Liver (tissue), 9 donors: ENCODE measurements around the gene FBXW4. TPM values are rescaled to one million over a fixed set of nuclear protein-coding genes. Genes with fewer than 3 reads are reported as not detected.

Source experiments
- DNase-seq: peaks from one replicate; pipeline ENCODE4 v3.0.0-alpha.2; 2017; ENCODE audit warnings: low spot score
- H3K27ac ChIP-seq, 2 donors: one replicate each; pipeline ENCODE4 v1.7.0; 2013; ENCODE audit warnings: inconsistent platforms in 2 of 2, low read length in 2 of 2, control low read depth in 1 of 2, low read depth in 1 of 2, mild to moderate bottlenecking in 1 of 2
- H3K27me3 ChIP-seq, 4 donors: one replicate each; pipeline versions ENCODE4 v1.6.1 to v1.7.0; 2013; ENCODE audit warnings: low read length in 3 of 4, inconsistent platforms in 1 of 4, mild to moderate bottlenecking in 1 of 4, moderate library complexity in 1 of 4; ENCODE audit not compliant: control insufficient read depth in 4 of 4, insufficient read depth in 4 of 4
- H3K36me3 ChIP-seq, 4 donors: one replicate each; pipeline versions ENCODE4 v1.6.1 to v1.7.0; 2013; ENCODE audit warnings: low read length in 3 of 4, mild to moderate bottlenecking in 3 of 4, low read depth in 1 of 4, moderate library complexity in 1 of 4; ENCODE audit not compliant: control insufficient read depth in 4 of 4, insufficient read depth in 3 of 4
- H3K4me1 ChIP-seq, 4 donors: one replicate each; pipeline versions ENCODE4 v1.6.1 to v1.7.0; 2013; ENCODE audit warnings: low read length in 3 of 4, mild to moderate bottlenecking in 3 of 4, moderate library complexity in 1 of 4; ENCODE audit not compliant: control insufficient read depth in 4 of 4, insufficient read depth in 4 of 4
- H3K4me3 ChIP-seq, 3 donors: one replicate each; pipeline versions ENCODE4 v1.6.1 to v1.7.0; 2013; ENCODE audit warnings: low read length in 3 of 3, control low read depth in 1 of 3, low read depth in 1 of 3, mild to moderate bottlenecking in 1 of 3
- H3K9ac ChIP-seq, 2 donors: one replicate each; pipeline ENCODE4 v1.7.0; 2013; ENCODE audit warnings: low read length in 2 of 2, mild to moderate bottlenecking in 2 of 2, moderate library complexity in 2 of 2, control low read depth in 1 of 2, low read depth in 1 of 2
- H3K9me3 ChIP-seq, 4 donors: one replicate each; pipeline versions ENCODE4 v1.6.1 to v1.7.0; 2013; ENCODE audit warnings: low read length in 3 of 4; ENCODE audit not compliant: control insufficient read depth in 4 of 4
- EGR1 ChIP-seq, 2 donors: IDR thresholded peaks; 2 replicates each; pipeline ENCODE4 v1.6.1; 2016 to 2018; ENCODE audit warnings: antibody characterized with exemption in 2 of 2, low read depth in 2 of 2
- FOXA1 ChIP-seq: IDR thresholded peaks from 2 replicates; pipeline ENCODE4 v1.6.1; 2016; ENCODE audit warnings: antibody characterized with exemption
- FOXA2 ChIP-seq: IDR thresholded peaks from 2 replicates; pipeline ENCODE4 v1.6.1; 2016; ENCODE audit warnings: antibody characterized with exemption
- HNF4A ChIP-seq, 2 donors: conservative IDR thresholded peaks; 2 replicates each; pipeline ENCODE4 v1.6.1; 2016; ENCODE audit warnings: antibody characterized with exemption in 2 of 2, mild to moderate bottlenecking in 2 of 2
- HNF4G ChIP-seq: IDR thresholded peaks from 2 replicates; pipeline ENCODE4 v1.6.1; 2016; ENCODE audit warnings: antibody characterized with exemption
- JUND ChIP-seq, 2 donors: IDR thresholded peaks; 2 replicates each; pipeline ENCODE4 v1.6.1; 2016; ENCODE audit warnings: antibody characterized with exemption in 2 of 2
- NR2F2 ChIP-seq: IDR thresholded peaks from 2 replicates; pipeline ENCODE4 v1.6.1; 2016; ENCODE audit warnings: antibody characterized with exemption
- RAD21 ChIP-seq, 2 donors: IDR thresholded peaks; 2 replicates each; pipeline ENCODE4 v1.6.1; 2016; ENCODE audit warnings: antibody characterized with exemption in 2 of 2, mild to moderate bottlenecking in 2 of 2
- RXRA ChIP-seq, 2 donors: IDR thresholded peaks; 2 replicates each; pipeline ENCODE4 v1.6.1; 2017 to 2018; ENCODE audit warnings: antibody characterized with exemption in 2 of 2, mild to moderate bottlenecking in 1 of 2
- SP1 ChIP-seq: IDR thresholded peaks from 2 replicates; pipeline ENCODE4 v1.6.1; 2018; ENCODE audit warnings: antibody characterized with exemption, mild to moderate bottlenecking
- TAF1 ChIP-seq: conservative IDR thresholded peaks from 2 replicates; pipeline ENCODE4 v1.6.1; 2016; ENCODE audit warnings: antibody characterized with exemption, mild to moderate bottlenecking
- YY1 ChIP-seq: IDR thresholded peaks from 2 replicates; pipeline ENCODE4 v1.6.1; 2016; ENCODE audit warnings: antibody characterized with exemption, mild to moderate bottlenecking
- whole genome bisulfite sequencing: extraction: QIAGEN DNeasy Blood & Tissue Kit; methylation state at CpG from one replicate; pipeline ENCODE4 v1.1.7; 2013; 5-methylcytosine and 5-hydroxymethylcytosine counted together
- polyA plus RNA-seq, 2 donors: library from polyadenylated mRNA; stranded (reverse) in 1 of 2; unstranded in 1 of 2; fragments of 200-250 nt in 1 of 2; fragments of >200 nt in 1 of 2; fragmentation: Nextera tagmentation in 1 of 2; extraction: Ambion mirVana in 1 of 2; gene quantifications; one replicate each; pipeline versions ENCODE4 v1.2.1 to v1.2.3, GENCODE V29; 2013 to 2015
- total RNA-seq, 2 donors: library from RNA; depleted of rRNA; stranded (reverse); fragments of >200 nt; gene quantifications; one replicate each; pipeline ENCODE4 v1.2.3, GENCODE V29; 2014
- TF ChIP-seq, protein P1 (sequence below): IDR thresholded peaks from 2 replicates; pipeline ENCODE4 v1.6.1; 2016; ENCODE audit warnings: antibody characterized with exemption
- TF ChIP-seq, protein P2 (sequence below): IDR thresholded peaks from 2 replicates; pipeline ENCODE4 v1.6.1; 2016; ENCODE audit warnings: antibody characterized with exemption
- TF ChIP-seq, protein P3 (sequence below): IDR thresholded peaks from 2 replicates; pipeline ENCODE4 v1.6.1; 2016; ENCODE audit warnings: antibody characterized with exemption
- TF ChIP-seq, protein P4 (sequence below): IDR thresholded peaks from 2 replicates; pipeline ENCODE4 v1.6.1; 2016; ENCODE audit warnings: antibody characterized with exemption, mild to moderate bottlenecking
- TF ChIP-seq, protein P5 (sequence below): fragments of 150-350 bp; IDR thresholded peaks from 2 replicates; pipeline ENCODE4 v1.5.1; 2017; ENCODE audit warnings: improper control_type of control experiment, low read depth, low read length; ENCODE audit not compliant: missing input control
- donor health status: healthy.
- donor health status: healthy.
- donor health status: healthy.
- donor health status: healthy.
- donor health status: healthy.

The FBXW4 gene
- total and polyA plus RNA-seq, 4 donors, result 5.4 to 54.1 (median 20.5) TPM

DNA sequence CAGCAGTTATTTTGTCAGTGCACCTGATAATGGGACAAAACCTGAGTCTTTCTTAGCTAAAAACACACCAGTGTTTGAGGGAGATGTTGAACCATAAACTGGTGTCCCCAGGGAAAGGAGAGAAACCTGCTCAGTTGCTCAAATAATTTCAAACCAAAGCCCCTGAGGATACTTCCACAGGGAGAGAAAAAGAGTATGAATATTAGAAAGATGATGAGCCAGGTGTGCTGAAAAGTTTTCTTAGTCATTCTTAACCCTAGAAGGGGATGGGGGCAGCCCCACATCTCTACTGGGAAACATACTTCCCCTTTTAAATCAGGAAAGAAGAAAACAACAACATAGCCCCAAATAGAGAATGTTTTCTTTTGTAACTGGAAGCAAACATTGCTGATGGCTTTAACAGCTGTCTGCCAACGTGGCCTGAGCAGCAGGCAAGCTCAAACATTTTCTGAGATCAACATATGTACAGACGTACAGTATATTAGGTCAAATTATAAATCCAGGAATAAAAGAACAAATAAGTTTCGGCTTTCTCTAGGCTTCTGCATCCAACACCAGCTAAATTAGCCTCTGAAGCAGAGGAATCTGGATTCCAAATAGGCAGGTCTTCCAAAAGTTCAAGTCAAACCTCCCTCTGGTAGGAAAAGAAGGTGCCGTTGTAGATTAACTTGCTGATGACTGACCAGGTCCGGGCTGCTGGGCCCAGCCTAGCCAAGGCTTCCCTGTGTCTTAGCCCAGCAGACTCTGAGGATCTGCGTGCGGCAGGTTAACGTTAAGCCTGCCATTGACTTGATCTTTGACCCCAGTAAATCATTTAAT lies 30.5 kb upstream of the FBXW4 start:
- H3K27me3 ChIP-seq, result no peaks in the 10 kb centered on the region
- H3K4me1 ChIP-seq, result no peaks in the 10 kb centered on the region
- no peak overlapping the region for H3K9ac ChIP-seq
- H3K27ac ChIP-seq, result no peak overlapping the region
- no peaks in the 10 kb centered on the region for H3K36me3 ChIP-seq
- no peaks in the 10 kb centered on the region for H3K9me3 ChIP-seq
- 65% methylated on average over 8 of the region's 8 CpGs for WGBS
- H3K4me3 ChIP-seq, result no peak overlapping the region
- TF ChIP-seq TAF1 (no peak), FOXA1 (no peak), RXRA (IDR thresholded peaks at IDR 0.05) (no peak), EGR1 (IDR thresholded peaks at IDR 0.05; ENCODE audit: low read depth in 2 of 2) (no peak), JUND (IDR thresholded peaks at IDR 0.05) (no peak), SP1 (no peak), FOXA2 (no peak), HNF4G (no peak), NR2F2 (no peak), HNF4A (conservative IDR thresholded peaks at IDR 0.05) (no peak), RAD21 (IDR thresholded peaks at IDR 0.05) (no peak), YY1 (no peak)
- TF ChIP-seq, protein P1, sequence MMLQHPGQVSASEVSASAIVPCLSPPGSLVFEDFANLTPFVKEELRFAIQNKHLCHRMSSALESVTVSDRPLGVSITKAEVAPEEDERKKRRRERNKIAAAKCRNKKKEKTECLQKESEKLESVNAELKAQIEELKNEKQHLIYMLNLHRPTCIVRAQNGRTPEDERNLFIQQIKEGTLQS, result no peak
- TF ChIP-seq, protein P2, sequence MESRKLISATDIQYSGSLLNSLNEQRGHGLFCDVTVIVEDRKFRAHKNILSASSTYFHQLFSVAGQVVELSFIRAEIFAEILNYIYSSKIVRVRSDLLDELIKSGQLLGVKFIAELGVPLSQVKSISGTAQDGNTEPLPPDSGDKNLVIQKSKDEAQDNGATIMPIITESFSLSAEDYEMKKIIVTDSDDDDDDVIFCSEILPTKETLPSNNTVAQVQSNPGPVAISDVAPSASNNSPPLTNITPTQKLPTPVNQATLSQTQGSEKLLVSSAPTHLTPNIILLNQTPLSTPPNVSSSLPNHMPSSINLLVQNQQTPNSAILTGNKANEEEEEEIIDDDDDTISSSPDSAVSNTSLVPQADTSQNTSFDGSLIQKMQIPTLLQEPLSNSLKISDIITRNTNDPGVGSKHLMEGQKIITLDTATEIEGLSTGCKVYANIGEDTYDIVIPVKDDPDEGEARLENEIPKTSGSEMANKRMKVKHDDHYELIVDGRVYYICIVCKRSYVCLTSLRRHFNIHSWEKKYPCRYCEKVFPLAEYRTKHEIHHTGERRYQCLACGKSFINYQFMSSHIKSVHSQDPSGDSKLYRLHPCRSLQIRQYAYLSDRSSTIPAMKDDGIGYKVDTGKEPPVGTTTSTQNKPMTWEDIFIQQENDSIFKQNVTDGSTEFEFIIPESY, result no peak
- TF ChIP-seq, protein P3, sequence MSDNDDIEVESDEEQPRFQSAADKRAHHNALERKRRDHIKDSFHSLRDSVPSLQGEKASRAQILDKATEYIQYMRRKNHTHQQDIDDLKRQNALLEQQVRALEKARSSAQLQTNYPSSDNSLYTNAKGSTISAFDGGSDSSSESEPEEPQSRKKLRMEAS, result no peak
- TF ChIP-seq, protein P4, sequence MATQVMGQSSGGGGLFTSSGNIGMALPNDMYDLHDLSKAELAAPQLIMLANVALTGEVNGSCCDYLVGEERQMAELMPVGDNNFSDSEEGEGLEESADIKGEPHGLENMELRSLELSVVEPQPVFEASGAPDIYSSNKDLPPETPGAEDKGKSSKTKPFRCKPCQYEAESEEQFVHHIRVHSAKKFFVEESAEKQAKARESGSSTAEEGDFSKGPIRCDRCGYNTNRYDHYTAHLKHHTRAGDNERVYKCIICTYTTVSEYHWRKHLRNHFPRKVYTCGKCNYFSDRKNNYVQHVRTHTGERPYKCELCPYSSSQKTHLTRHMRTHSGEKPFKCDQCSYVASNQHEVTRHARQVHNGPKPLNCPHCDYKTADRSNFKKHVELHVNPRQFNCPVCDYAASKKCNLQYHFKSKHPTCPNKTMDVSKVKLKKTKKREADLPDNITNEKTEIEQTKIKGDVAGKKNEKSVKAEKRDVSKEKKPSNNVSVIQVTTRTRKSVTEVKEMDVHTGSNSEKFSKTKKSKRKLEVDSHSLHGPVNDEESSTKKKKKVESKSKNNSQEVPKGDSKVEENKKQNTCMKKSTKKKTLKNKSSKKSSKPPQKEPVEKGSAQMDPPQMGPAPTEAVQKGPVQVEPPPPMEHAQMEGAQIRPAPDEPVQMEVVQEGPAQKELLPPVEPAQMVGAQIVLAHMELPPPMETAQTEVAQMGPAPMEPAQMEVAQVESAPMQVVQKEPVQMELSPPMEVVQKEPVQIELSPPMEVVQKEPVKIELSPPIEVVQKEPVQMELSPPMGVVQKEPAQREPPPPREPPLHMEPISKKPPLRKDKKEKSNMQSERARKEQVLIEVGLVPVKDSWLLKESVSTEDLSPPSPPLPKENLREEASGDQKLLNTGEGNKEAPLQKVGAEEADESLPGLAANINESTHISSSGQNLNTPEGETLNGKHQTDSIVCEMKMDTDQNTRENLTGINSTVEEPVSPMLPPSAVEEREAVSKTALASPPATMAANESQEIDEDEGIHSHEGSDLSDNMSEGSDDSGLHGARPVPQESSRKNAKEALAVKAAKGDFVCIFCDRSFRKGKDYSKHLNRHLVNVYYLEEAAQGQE, result no peak
- TF ChIP-seq, protein P5, sequence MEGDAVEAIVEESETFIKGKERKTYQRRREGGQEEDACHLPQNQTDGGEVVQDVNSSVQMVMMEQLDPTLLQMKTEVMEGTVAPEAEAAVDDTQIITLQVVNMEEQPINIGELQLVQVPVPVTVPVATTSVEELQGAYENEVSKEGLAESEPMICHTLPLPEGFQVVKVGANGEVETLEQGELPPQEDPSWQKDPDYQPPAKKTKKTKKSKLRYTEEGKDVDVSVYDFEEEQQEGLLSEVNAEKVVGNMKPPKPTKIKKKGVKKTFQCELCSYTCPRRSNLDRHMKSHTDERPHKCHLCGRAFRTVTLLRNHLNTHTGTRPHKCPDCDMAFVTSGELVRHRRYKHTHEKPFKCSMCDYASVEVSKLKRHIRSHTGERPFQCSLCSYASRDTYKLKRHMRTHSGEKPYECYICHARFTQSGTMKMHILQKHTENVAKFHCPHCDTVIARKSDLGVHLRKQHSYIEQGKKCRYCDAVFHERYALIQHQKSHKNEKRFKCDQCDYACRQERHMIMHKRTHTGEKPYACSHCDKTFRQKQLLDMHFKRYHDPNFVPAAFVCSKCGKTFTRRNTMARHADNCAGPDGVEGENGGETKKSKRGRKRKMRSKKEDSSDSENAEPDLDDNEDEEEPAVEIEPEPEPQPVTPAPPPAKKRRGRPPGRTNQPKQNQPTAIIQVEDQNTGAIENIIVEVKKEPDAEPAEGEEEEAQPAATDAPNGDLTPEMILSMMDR, result no peak
- no peak for DNase-seq
